NT2/D1 (cell line): ENCODE measurements around the gene COG3.

Experiments used
- DNase-seq: peaks from one replicate; pipeline ENCODE4 v3.0.0-alpha.2; 2011; ENCODE audit warnings: low read depth, low spot score
- H3K27me3 ChIP-seq: 2 replicates; pipeline ENCODE4 v1.6.0; 2011; ENCODE audit warnings: mild to moderate bottlenecking; ENCODE audit not compliant: insufficient read length, insufficient read depth
- H3K36me3 ChIP-seq: 2 replicates; pipeline ENCODE4 v1.6.1; 2011; ENCODE audit warnings: mild to moderate bottlenecking, low read length, mixed read lengths; ENCODE audit not compliant: insufficient read depth, insufficient read length
- H3K4me1 ChIP-seq: 2 replicates; pipeline ENCODE4 v1.5.1; 2011; ENCODE audit not compliant: insufficient read depth, insufficient read length
- H3K4me3 ChIP-seq: 2 replicates; pipeline ENCODE4 v1.5.1; 2011; ENCODE audit warnings: low read depth; ENCODE audit not compliant: insufficient read length
- H3K9ac ChIP-seq: 2 replicates; pipeline ENCODE4 v1.6.0; 2011; ENCODE audit warnings: low read depth; ENCODE audit not compliant: insufficient read length
- H3K9me3 ChIP-seq: 2 replicates; pipeline ENCODE4 v1.5.1; 2011; ENCODE audit warnings: mild to moderate bottlenecking, low read length; ENCODE audit not compliant: insufficient read depth
- SUZ12 ChIP-seq: IDR thresholded peaks from 2 replicates; pipeline ENCODE4 v1.6.1; 2011; ENCODE audit not compliant: insufficient read length, insufficient read depth; ENCODE audit errors: extremely low read depth
- YY1 ChIP-seq: IDR thresholded peaks from 2 replicates; pipeline ENCODE4 v1.6.1; 2011; ENCODE audit not compliant: insufficient read length, insufficient read depth
- ZNF274 ChIP-seq: IDR thresholded peaks from 2 replicates; pipeline ENCODE4 v1.6.1; 2011; ENCODE audit warnings: mild to moderate bottlenecking, low read depth, low read length

COG3 gene

GRCh38 chr13:45522571-45522970 is 57.8 kb downstream of the COG3 start:
- no peak overlapping the region for H3K9ac ChIP-seq
- no peaks in the 10 kb centered on the region for H3K27me3 ChIP-seq
- peaks cover 30% of the 10 kb centered on the region for H3K36me3 ChIP-seq
- no peak for DNase-seq
- no peaks in the 10 kb centered on the region for H3K4me1 ChIP-seq
- no peak for TF ChIP-seq YY1
- H3K4me3 ChIP-seq = no peak overlapping the region
- no peaks in the 10 kb centered on the region for H3K9me3 ChIP-seq

DNA sequence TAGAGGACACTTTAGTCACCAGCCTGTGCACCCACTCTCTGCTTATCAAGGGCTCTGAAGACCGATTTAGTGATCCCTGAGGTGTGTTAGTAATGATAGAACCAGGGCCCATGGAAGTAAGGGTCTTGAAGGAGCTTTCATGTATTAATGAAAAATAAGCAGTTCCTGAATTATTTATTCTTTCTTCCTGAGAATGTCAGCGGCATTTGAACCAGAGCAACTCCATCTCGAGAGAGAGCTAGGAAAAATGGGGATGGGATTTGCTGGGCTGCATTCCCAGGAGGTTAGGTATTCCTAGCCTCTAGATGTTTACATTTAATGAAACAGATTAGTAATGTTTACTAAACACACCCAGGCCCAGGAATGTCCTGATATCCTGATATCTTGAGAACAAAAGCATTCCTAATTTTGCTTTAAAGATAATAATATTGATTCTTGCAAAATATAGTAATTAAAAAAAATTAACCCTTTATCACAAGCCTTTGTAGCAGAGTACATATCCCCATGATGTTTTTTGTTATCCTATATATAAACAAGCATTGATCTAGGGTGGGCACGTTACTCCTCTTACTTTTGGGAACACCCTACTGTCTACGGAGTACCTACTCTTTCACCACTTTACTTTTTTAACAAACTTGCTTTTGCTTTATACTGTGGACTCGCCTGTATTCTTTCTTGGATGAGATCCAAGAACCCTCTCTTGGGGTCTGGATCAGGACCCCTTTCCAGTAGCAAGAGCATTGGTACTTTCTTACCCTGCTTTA is 63.1 kb downstream of the COG3 start:
- no peaks in the 10 kb centered on the region for H3K4me1 ChIP-seq
- peaks cover 23% of the 10 kb centered on the region for H3K36me3 ChIP-seq
- no peaks in the 10 kb centered on the region for H3K27me3 ChIP-seq
- no peaks in the 10 kb centered on the region for H3K9me3 ChIP-seq
- no peak overlapping the region for H3K4me3 ChIP-seq
- no peak for DNase-seq
- no peak overlapping the region for H3K9ac ChIP-seq
- TF ChIP-seq SUZ12 (no peak), YY1 (no peak), ZNF274 (no peak)

- Histone ChIP-seq H3K4me1 (no peaks in the 10 kb centered on the region), H3K36me3 (peaks cover 31% of the 10 kb centered on the region), H3K27me3 (no peaks in the 10 kb centered on the region), H3K4me3 (no peak overlapping the region), H3K9me3 (no peaks in the 10 kb centered on the region), H3K9ac (no peak overlapping the region)
- no peak for DNase-seq
- TF ChIP-seq SUZ12 (no peak), ZNF274 (no peak), YY1 (no peak)
Observed at GRCh38 chr13:45529758-45530157, 65.0 kb downstream of the COG3 start.

DNA sequence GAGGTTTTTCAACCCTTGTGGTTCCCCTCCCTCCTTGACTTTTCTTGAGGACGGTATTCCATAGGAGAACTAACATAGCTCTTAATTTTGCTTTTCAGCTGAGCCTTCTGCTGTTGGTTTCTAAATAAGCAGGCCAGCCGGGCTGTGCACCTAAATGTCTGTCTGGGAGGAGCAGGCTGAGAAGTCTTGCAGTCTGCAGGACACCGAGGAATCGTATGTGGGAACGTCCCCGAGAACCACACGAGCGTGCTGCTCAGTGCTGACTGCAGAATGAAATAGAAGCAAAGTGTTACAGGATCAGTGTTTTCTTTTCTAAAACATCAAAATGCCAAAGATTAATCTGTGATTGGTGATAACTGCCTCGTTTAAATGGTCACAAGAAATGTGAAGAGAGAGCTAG is 69.9 kb downstream of the COG3 start:
- Histone ChIP-seq H3K27me3 (no peaks in the 10 kb centered on the region), H3K4me3 (no peak overlapping the region), H3K9me3 (no peaks in the 10 kb centered on the region), H3K4me1 (no peaks in the 10 kb centered on the region), H3K36me3 (peaks cover 41% of the 10 kb centered on the region), H3K9ac (no peak overlapping the region)
- no peak for DNase-seq
- TF ChIP-seq YY1 (no peak), ZNF274 (no peak), SUZ12 (no peak)

DNA sequence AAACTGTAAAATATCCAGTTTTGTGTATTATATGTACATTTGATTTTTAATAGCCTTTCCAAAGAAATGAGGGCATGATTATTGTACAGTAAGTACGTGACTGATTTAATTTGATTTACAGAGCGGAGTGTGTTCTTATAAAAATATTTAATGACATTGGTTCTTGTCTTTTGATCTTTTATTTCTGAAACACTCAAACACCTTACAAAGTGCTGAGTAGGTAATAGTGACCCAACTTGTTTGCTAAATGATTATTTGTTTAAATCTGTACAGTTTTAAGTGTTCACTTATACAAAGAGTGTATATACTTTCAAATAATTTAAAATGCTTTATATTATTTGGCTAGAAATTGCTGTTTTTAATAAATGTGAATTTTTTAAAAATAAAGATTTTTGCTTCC is 71.5 kb downstream of the COG3 start:
- TF ChIP-seq ZNF274 = no peak
- no peak for TF ChIP-seq YY1
- TF ChIP-seq SUZ12 = no peak
- Histone ChIP-seq H3K9ac (no peak overlapping the region), H3K36me3 (peaks cover 31% of the 10 kb centered on the region), H3K27me3 (no peaks in the 10 kb centered on the region), H3K4me3 (no peak overlapping the region), H3K4me1 (no peaks in the 10 kb centered on the region), H3K9me3 (no peaks in the 10 kb centered on the region)
- DNase-seq = no peak

GRCh38 chr13:45537516-45537915 is 72.8 kb downstream of the COG3 start:
- H3K4me3 ChIP-seq = no peak overlapping the region
- DNase-seq = no peak
- peaks cover 27% of the 10 kb centered on the region for H3K36me3 ChIP-seq
- H3K4me1 ChIP-seq = peaks cover 1% of the 10 kb centered on the region
- H3K9ac ChIP-seq = no peak overlapping the region
- H3K27me3 ChIP-seq = no peaks in the 10 kb centered on the region
- H3K9me3 ChIP-seq = no peaks in the 10 kb centered on the region
- TF ChIP-seq YY1 = no peak
- no peak for TF ChIP-seq SUZ12
- TF ChIP-seq ZNF274 = no peak

DNA sequence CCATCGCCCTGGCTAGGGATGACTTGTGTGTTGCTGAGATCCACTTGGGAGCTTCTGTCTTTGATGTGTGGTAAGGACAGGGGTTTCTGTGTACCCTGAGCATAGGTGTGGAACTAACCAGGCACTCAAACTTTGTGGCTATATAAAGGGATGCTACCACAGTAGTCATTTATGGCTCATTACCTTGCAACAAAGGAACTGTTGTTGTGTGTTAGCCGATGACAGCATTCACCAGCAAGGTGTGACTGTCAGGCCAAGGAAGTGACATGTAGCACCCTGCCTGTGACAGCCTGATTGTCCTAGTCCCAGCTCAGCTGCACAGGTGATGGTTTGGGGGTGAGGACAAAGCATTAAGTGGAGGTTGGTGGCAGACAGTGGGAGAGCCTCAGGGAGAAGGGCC is 73.6 kb downstream of the COG3 start:
- H3K27me3 ChIP-seq = no peaks in the 10 kb centered on the region
- no peak for DNase-seq
- no peaks in the 10 kb centered on the region for H3K9me3 ChIP-seq
- peaks cover 21% of the 10 kb centered on the region for H3K36me3 ChIP-seq
- no peak overlapping the region for H3K9ac ChIP-seq
- TF ChIP-seq ZNF274 (no peak), YY1 (no peak), SUZ12 (no peak)
- no peak overlapping the region for H3K4me3 ChIP-seq
- H3K4me1 ChIP-seq = peaks cover 4% of the 10 kb centered on the region

- no peak overlapping the region for H3K9ac ChIP-seq
- DNase-seq = no peak
Observed at GRCh38 chr13:45540195-45540594, 75.5 kb downstream of the COG3 start.

More at GRCh38 chr13:45540195-45540594, 75.5 kb downstream of the COG3 start:
- TF ChIP-seq ZNF274 = no peak
- TF ChIP-seq YY1 = no peak
- no peak for TF ChIP-seq SUZ12
- Histone ChIP-seq H3K4me3 (no peak overlapping the region), H3K4me1 (peaks cover 4% of the 10 kb centered on the region), H3K36me3 (peaks cover 11% of the 10 kb centered on the region), H3K9me3 (no peaks in the 10 kb centered on the region), H3K27me3 (no peaks in the 10 kb centered on the region)
